H9 (cell line): ENCODE results near the gene FAM117A. TPM values are rescaled to one million over a fixed set of nuclear protein-coding genes. Genes with fewer than 3 reads are reported as not detected.
"Not testable (repeated sequence)": the region's sequence is repeated elsewhere in the genome, so short reads cannot be mapped to it uniquely, and the experiment has no call there.

ENCODE experiments used
- DNase-seq: peaks from one replicate; pipeline ENCODE4 v3.0.0-alpha.2; 2017
- H2AFZ ChIP-seq: one replicate; pipeline ENCODE4 v1.6.1; 2013; ENCODE audit warnings: mild to moderate bottlenecking, low read length, control low read depth, moderate library complexity
- H2AK5ac ChIP-seq: 2 replicates; pipeline ENCODE4 v1.6.1; 2013; ENCODE audit warnings: low read length, control low read depth, mixed read lengths; ENCODE audit not compliant: insufficient read length
- H2BK120ac ChIP-seq: one replicate; pipeline ENCODE4 v1.6.1; 2013; ENCODE audit warnings: low read depth, mild to moderate bottlenecking, low read length, control low read depth, inconsistent platforms; ENCODE audit not compliant: poor library complexity, severe bottlenecking
- H2BK12ac ChIP-seq: 2 replicates; pipeline ENCODE4 v1.6.1; 2013; ENCODE audit warnings: low read length, control low read depth, mixed read lengths, low read depth; ENCODE audit not compliant: insufficient read length
- H2BK15ac ChIP-seq: 2 replicates; pipeline ENCODE4 v1.6.1; 2013; ENCODE audit warnings: low read depth, low read length, control low read depth
- H2BK20ac ChIP-seq: one replicate; pipeline ENCODE4 v1.6.1; 2013; ENCODE audit warnings: low read depth, mild to moderate bottlenecking, low read length, control low read depth, inconsistent platforms; ENCODE audit not compliant: poor library complexity, severe bottlenecking
- H2BK5ac ChIP-seq: 2 replicates; pipeline ENCODE4 v1.6.1; 2013; ENCODE audit warnings: low read length, control low read depth, mixed read lengths; ENCODE audit not compliant: insufficient read length
- H3K14ac ChIP-seq: 2 replicates; pipeline ENCODE4 v1.6.1; 2013; ENCODE audit warnings: low read length, control low read depth; ENCODE audit not compliant: insufficient read depth
- H3K18ac ChIP-seq: 2 replicates; pipeline ENCODE4 v1.6.1; 2013; ENCODE audit warnings: low read depth, mild to moderate bottlenecking, mixed read lengths, low read length, control low read depth; ENCODE audit not compliant: insufficient read length
- H3K23ac ChIP-seq: 2 replicates; pipeline ENCODE4 v1.6.1; 2013; ENCODE audit warnings: low read length, control low read depth, mixed read lengths, low read depth; ENCODE audit not compliant: insufficient read length
- H3K23me2 ChIP-seq: 2 replicates; pipeline ENCODE4 v1.6.1; 2013; ENCODE audit warnings: low read depth, mild to moderate bottlenecking, mixed read lengths, low read length, control low read depth; ENCODE audit not compliant: insufficient read length, poor library complexity, severe bottlenecking
- H3K27ac ChIP-seq: 2 replicates; pipeline ENCODE4 v1.5.1; 2013; ENCODE audit warnings: low read length, control low read depth, mixed read lengths, low read depth; ENCODE audit not compliant: insufficient read length
- H3K27me3 ChIP-seq: 2 replicates; pipeline ENCODE4 v1.6.1; 2013; ENCODE audit warnings: low read length, control low read depth, inconsistent platforms; ENCODE audit not compliant: insufficient read depth
- H3K4ac ChIP-seq: 2 replicates; pipeline ENCODE4 v1.6.1; 2013; ENCODE audit warnings: low read depth, mild to moderate bottlenecking, control low read depth, inconsistent platforms, low read length, moderate library complexity
- H3K4me1 ChIP-seq: 2 replicates; pipeline ENCODE4 v1.6.1; 2013; ENCODE audit warnings: low read length, control low read depth, inconsistent platforms; ENCODE audit not compliant: insufficient read depth
- H3K4me2 ChIP-seq: 2 replicates; pipeline ENCODE4 v1.6.1; 2013; ENCODE audit warnings: low read length, control low read depth, mixed read lengths; ENCODE audit not compliant: insufficient read length, insufficient read depth
- H3K56ac ChIP-seq: 2 replicates; pipeline ENCODE4 v1.6.1; 2013; ENCODE audit warnings: low read depth, mild to moderate bottlenecking, mixed read lengths, low read length, control low read depth; ENCODE audit not compliant: insufficient read length
- H3K79me1 ChIP-seq: 2 replicates; pipeline ENCODE4 v1.6.1; 2013; ENCODE audit warnings: low read depth, mild to moderate bottlenecking, moderate library complexity, low read length, control low read depth, inconsistent platforms; ENCODE audit not compliant: insufficient read depth, poor library complexity, severe bottlenecking
- H3K79me2 ChIP-seq: 2 replicates; pipeline ENCODE4 v1.6.1; 2013; ENCODE audit warnings: low read length, control low read depth, inconsistent platforms; ENCODE audit not compliant: insufficient read depth
- H3K9ac ChIP-seq: 2 replicates; pipeline ENCODE4 v1.6.1; 2013; ENCODE audit warnings: low read length, control low read depth, mixed read lengths; ENCODE audit not compliant: insufficient read length; ENCODE audit errors: extremely low read depth
- H3K9me3 ChIP-seq: one replicate; pipeline ENCODE4 v1.6.1; 2013; ENCODE audit warnings: low read depth, low read length, inconsistent platforms; ENCODE audit not compliant: control insufficient read depth
- H3T11ph ChIP-seq: one replicate; pipeline ENCODE4 v1.6.1; 2013; ENCODE audit warnings: mild to moderate bottlenecking, low read length, control low read depth, inconsistent platforms
- H4K20me1 ChIP-seq: one replicate; pipeline ENCODE4 v1.6.1; 2013; ENCODE audit not compliant: control insufficient read depth, insufficient read length, insufficient read depth
- H4K5ac ChIP-seq: 2 replicates; pipeline ENCODE4 v1.6.1; 2013; ENCODE audit warnings: low read depth, mild to moderate bottlenecking, mixed read lengths, low read length, control low read depth; ENCODE audit not compliant: insufficient read length
- H4K8ac ChIP-seq: replicated peaks from 2 replicates; pipeline ENCODE4 v1.6.1; 2013; ENCODE audit warnings: low read length, control low read depth, mixed read lengths, low read depth; ENCODE audit not compliant: insufficient read length
- H4K91ac ChIP-seq: 2 replicates; pipeline ENCODE4 v1.6.1; 2013; ENCODE audit warnings: low read depth, mild to moderate bottlenecking, moderate library complexity, mixed read lengths, low read length, control low read depth; ENCODE audit not compliant: insufficient read length
- H3K27ac Mint-ChIP-seq, 3 experiments: 2 replicates in 2 of 3; 3 replicates in 1 of 3; pipeline ENCODE4 v1.8.0; 2020 to 2021; ENCODE audit warnings: mixed read lengths in 3 of 3, mild to moderate bottlenecking in 1 of 3, moderate library complexity in 1 of 3
- H3K27me3 Mint-ChIP-seq: 2 replicates; pipeline ENCODE4 v1.8.0; 2021; ENCODE audit warnings: low read depth, mild to moderate bottlenecking, moderate library complexity, mixed read lengths
- H3K36me3 Mint-ChIP-seq, 3 experiments: 2 replicates in 2 of 3; 3 replicates in 1 of 3; pipeline ENCODE4 v1.8.0; 2020 to 2021; ENCODE audit warnings: low read depth in 3 of 3, mixed read lengths in 3 of 3; ENCODE audit not compliant: insufficient read depth in 1 of 3
- H3K4me1 Mint-ChIP-seq, 2 experiments: 2 replicates each; pipeline ENCODE4 v1.8.0; 2020; ENCODE audit warnings: mixed read lengths in 2 of 2
- H3K4me3 Mint-ChIP-seq, 2 experiments: 2 replicates in 1 of 2; 3 replicates in 1 of 2; pipeline ENCODE4 v1.8.0; 2020 to 2021; ENCODE audit warnings: mild to moderate bottlenecking in 2 of 2, mixed read lengths in 2 of 2, moderate library complexity in 1 of 2
- H3K9me3 Mint-ChIP-seq, 2 experiments: 2 replicates in 1 of 2; 3 replicates in 1 of 2; pipeline ENCODE4 v1.8.0; 2020; ENCODE audit warnings: mild to moderate bottlenecking in 2 of 2, mixed read lengths in 2 of 2, moderate library complexity in 1 of 2
- CTCF ChIP-seq: fragments of 200-600 bp; sonication (generic); conservative IDR thresholded peaks from 3 replicates; pipeline ENCODE4 v1.8.0; 2021; ENCODE audit warnings: antibody characterized with exemption, mild to moderate bottlenecking
- WGBS: extraction: QIAGEN DNeasy Blood & Tissue Kit; methylation state at CpG from one replicate; pipeline ENCODE4 v1.1.7; 2013; ENCODE audit warnings: missing lambda C conversion rate, low lambda C conversion rate, mixed read lengths; ENCODE audit not compliant: insufficient read length; ENCODE audit errors: extremely low coverage; 5-methylcytosine and 5-hydroxymethylcytosine counted together
- total RNA-seq: library from RNA; stranded (reverse); gene quantifications from 2 replicates; pipeline ENCODE4 v1.2.1, GENCODE V29; 2021

FAM117A gene
- total RNA-seq, 1 experiment from 2014 or later, result 21.1 TPM

GRCh38 chr17:49759203-49759602, 4.7 kb downstream of the FAM117A start:
- no peak for DNase-seq
- no peak overlapping the region for H2BK120ac ChIP-seq

GRCh38 chr17:49758464-49759010, 5.4 kb downstream of the FAM117A start:
- not testable (repeated sequence) for H3K4me2 ChIP-seq, H3K56ac ChIP-seq, H2BK20ac ChIP-seq, H2BK15ac ChIP-seq, H2BK120ac ChIP-seq, H3K9me3 Mint-ChIP-seq, H3K4me3 Mint-ChIP-seq, H3K4ac ChIP-seq, H3K14ac ChIP-seq, H3K23me2 ChIP-seq, H3K27me3 Mint-ChIP-seq, H4K20me1 ChIP-seq, H2AFZ ChIP-seq, H3K9me3 ChIP-seq, H2AK5ac ChIP-seq, H3K4me1 ChIP-seq, H3T11ph ChIP-seq, H3K23ac ChIP-seq, H3K27ac ChIP-seq, H4K8ac ChIP-seq, H3K27me3 ChIP-seq, H3K36me3 Mint-ChIP-seq, H3K9ac ChIP-seq, H4K91ac ChIP-seq, H2BK5ac ChIP-seq, DNase-seq, H4K5ac ChIP-seq, H3K27ac Mint-ChIP-seq, H2BK12ac ChIP-seq, H3K18ac ChIP-seq
- peaks cover 45 to 52% of the 10 kb centered on the region in 2 experiments for H3K4me1 Mint-ChIP-seq
- Histone ChIP-seq H3K79me1 (peaks cover 14% of the 10 kb centered on the region), H3K79me2 (peaks cover 20% of the 10 kb centered on the region; the same call in 1 of the 2 replicates)
- no CpG with 5 or more reads among the region's 8 CpGs for WGBS

More at GRCh38 chr17:49759203-49759602, 4.7 kb downstream of the FAM117A start:
- Histone ChIP-seq H3K23ac (no peak overlapping the region), H2BK5ac (no peak overlapping the region), H3K56ac (no peak overlapping the region), H3T11ph (no peak overlapping the region), H3K4ac (no peak overlapping the region), H3K4me2 (no peak overlapping the region), H2AFZ (no peak overlapping the region), H3K14ac (no peak overlapping the region), H4K91ac (no peak overlapping the region), H3K9me3 (no peaks in the 10 kb centered on the region), H3K9ac (no peak overlapping the region), H3K79me2 (peaks cover 20% of the 10 kb centered on the region; the same call in 1 of the 2 replicates), H2BK15ac (no peak overlapping the region), H3K27ac (no peak overlapping the region), H2AK5ac (no peak overlapping the region), H4K20me1 (no peaks in the 10 kb centered on the region), H4K8ac (no peak overlapping the region), H2BK12ac (no peak overlapping the region), H3K18ac (no peak overlapping the region), H4K5ac (no peak overlapping the region), H3K4me1 (peaks cover 7% of the 10 kb centered on the region), H3K79me1 (peaks cover 14% of the 10 kb centered on the region), H3K27me3 (no peaks in the 10 kb centered on the region), H2BK20ac (no peak overlapping the region), H3K23me2 (peaks cover 8% of the 10 kb centered on the region)
- Mint-ChIP-seq H3K4me1 (peaks cover 45 to 53% of the 10 kb centered on the region in 2 experiments), H3K36me3 (peaks cover 2 to 8% (median 4%) of the 10 kb centered on the region in 3 experiments; a peak in 6 of 7 replicates), H3K4me3 (no peak overlapping the region), H3K9me3 (no peaks in the 10 kb centered on the region; a peak in 1 of 5 replicates), H3K27ac (no peak overlapping the region), H3K27me3 (no peaks in the 10 kb centered on the region)
- no peak for TF ChIP-seq CTCF
- WGBS, result no CpG with 5 or more reads among the region's 3 CpGs
